SK-N-SH treated with all-trans-retinoic acid at 6 μM for 48 hours (cell line): ENCODE measurements around the gene EXOC3.

Source experiments
- ATAC-seq: fragments of 200-7000 bp; cut with Tn5 transposase; 3 replicates; pipeline ENCODE4 v1.9.1; 2020; ENCODE audit warnings: mild to moderate bottlenecking, moderate library complexity
- ARNTL ChIP-seq: fragments of 450-650 bp; formaldehyde crosslinking; IDR thresholded peaks from 2 replicates; pipeline ENCODE4 v1.5.0; 2020; ENCODE audit warnings: low read depth, mild to moderate bottlenecking, moderate library complexity, borderline replicate concordance
- ESRRG ChIP-seq: fragments of 250-450 bp; sonication (Bioruptor Pico); IDR thresholded peaks from 2 replicates; pipeline ENCODE4 v1.6.1; 2021; ENCODE audit warnings: mild to moderate bottlenecking
- GLIS3 ChIP-seq: fragments of 250-450 bp; sonication (Bioruptor Pico); IDR thresholded peaks from 2 replicates; pipeline ENCODE4 v1.5.0; 2020; ENCODE audit warnings: mild to moderate bottlenecking, moderate library complexity
- ISL1 ChIP-seq: fragments of 250-450 bp; sonication (Bioruptor Pico); IDR thresholded peaks from 2 replicates; pipeline ENCODE4 v2.1.2; 2022; ENCODE audit warnings: mild to moderate bottlenecking, moderate library complexity
- OSR1 ChIP-seq: fragments of 250-450 bp; sonication (Bioruptor Pico); IDR thresholded peaks from 2 replicates; pipeline ENCODE4 v1.8.0; 2022; ENCODE audit warnings: moderate library complexity, mild to moderate bottlenecking, inconsistent platforms
- PPARA ChIP-seq: fragments of 250-450 bp; sonication (Bioruptor Pico); IDR thresholded peaks from 2 replicates; pipeline ENCODE4 v1.5.0; 2020; ENCODE audit warnings: mild to moderate bottlenecking, borderline replicate concordance
- RARB ChIP-seq: fragments of 250-450 bp; sonication (Bioruptor Pico); IDR thresholded peaks from 2 replicates; pipeline ENCODE4 v1.8.0; 2021; ENCODE audit warnings: mild to moderate bottlenecking, moderate library complexity
- SNAI2 ChIP-seq: fragments of 250-450 bp; sonication (Bioruptor Pico); IDR thresholded peaks from 2 replicates; pipeline ENCODE4 v1.5.0; 2020; ENCODE audit warnings: mild to moderate bottlenecking, moderate library complexity
- TCF4 ChIP-seq: fragments of 250-450 bp; sonication (Bioruptor Pico); IDR thresholded peaks from 2 replicates; pipeline ENCODE4 v1.8.0; 2021; ENCODE audit warnings: mild to moderate bottlenecking, moderate library complexity, borderline replicate concordance
- TOX ChIP-seq: fragments of 250-450 bp; sonication (Bioruptor Pico); IDR thresholded peaks from 2 replicates; pipeline ENCODE4 v1.8.0; 2021; ENCODE audit warnings: mild to moderate bottlenecking, moderate library complexity, borderline replicate concordance
- ZC3H10 ChIP-seq: fragments of 250-450 bp; sonication (Bioruptor Pico); IDR thresholded peaks from 2 replicates; pipeline ENCODE4 v1.5.1; 2021; ENCODE audit warnings: mild to moderate bottlenecking, moderate library complexity
- ZFP30 ChIP-seq: fragments of 450-650 bp; formaldehyde crosslinking; IDR thresholded peaks from 2 replicates; pipeline ENCODE4 v1.5.0; 2022; ENCODE audit warnings: mild to moderate bottlenecking, moderate library complexity
- ZNF565 ChIP-seq: fragments of 450-650 bp; formaldehyde crosslinking; conservative IDR thresholded peaks from 2 replicates; pipeline ENCODE4 v1.5.0; 2020; ENCODE audit warnings: low read depth, mild to moderate bottlenecking, moderate library complexity
- ZNF70 ChIP-seq: fragments of 450-650 bp; formaldehyde crosslinking; IDR thresholded peaks from 2 replicates; pipeline ENCODE4 v1.5.0; 2020; ENCODE audit warnings: mild to moderate bottlenecking, moderate library complexity
- ZNF8 ChIP-seq: fragments of 450-650 bp; formaldehyde crosslinking; IDR thresholded peaks from 2 replicates; pipeline ENCODE4 v1.5.0; 2020; ENCODE audit warnings: mild to moderate bottlenecking, moderate library complexity
- TF ChIP-seq, protein P1 (sequence below): fragments of 250-450 bp; sonication (Bioruptor Pico); IDR thresholded peaks from 2 replicates; pipeline ENCODE4 v1.5.1; 2020; ENCODE audit warnings: low read depth, mild to moderate bottlenecking, moderate library complexity
- TF ChIP-seq, protein P2 (sequence below): fragments of 250-450 bp; sonication (Bioruptor Pico); IDR thresholded peaks from 2 replicates; pipeline ENCODE4 v1.8.0; 2020; ENCODE audit warnings: mild to moderate bottlenecking, moderate library complexity, borderline replicate concordance
- TF ChIP-seq, protein P3 (sequence below): fragments of 250-450 bp; sonication (Bioruptor Pico); IDR thresholded peaks from 2 replicates; pipeline ENCODE4 v1.5.0; 2020; ENCODE audit warnings: mild to moderate bottlenecking, moderate library complexity
- TF ChIP-seq, protein P4 (sequence below): fragments of 250-450 bp; sonication (Bioruptor Pico); IDR thresholded peaks from 2 replicates; pipeline ENCODE4 v1.8.0; 2021; ENCODE audit warnings: low read depth, mild to moderate bottlenecking, moderate library complexity, borderline replicate concordance

Gene EXOC3

DNA sequence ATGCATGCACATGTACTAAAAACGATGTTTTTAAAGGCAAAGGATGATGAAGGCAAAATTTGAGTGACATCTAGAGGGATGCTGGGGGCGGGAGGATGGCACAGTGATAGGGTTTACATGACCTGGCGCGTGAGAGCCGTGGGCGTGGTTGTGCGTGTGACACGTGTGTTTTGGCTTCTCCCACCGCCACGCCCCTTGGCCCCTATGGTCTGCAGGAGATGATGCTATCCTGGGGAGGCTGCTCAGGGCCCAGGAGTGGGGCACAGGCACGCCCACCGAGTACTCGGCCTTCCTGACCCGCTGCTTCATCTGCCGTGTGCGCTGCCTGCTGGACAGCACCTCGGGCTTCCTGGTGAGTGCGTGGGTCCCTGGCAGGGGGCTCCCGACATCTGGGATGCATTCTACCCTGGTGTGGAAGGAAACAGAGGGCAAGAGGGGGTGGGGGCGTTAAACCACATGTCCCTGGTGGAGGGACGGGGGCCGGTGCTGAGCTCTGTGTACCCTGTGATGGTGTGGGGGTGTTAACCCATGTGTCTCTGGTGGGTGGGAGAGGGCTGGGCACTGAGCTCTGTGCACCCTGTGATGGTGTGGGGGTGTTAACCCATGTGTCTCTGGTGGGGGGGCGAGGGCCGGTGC, 19.2 kb upstream of the EXOC3 start:
- ATAC-seq: no peak
- TF ChIP-seq TCF4 (CRISPR knock-in tag): no peak
- TF ChIP-seq, protein P1, sequence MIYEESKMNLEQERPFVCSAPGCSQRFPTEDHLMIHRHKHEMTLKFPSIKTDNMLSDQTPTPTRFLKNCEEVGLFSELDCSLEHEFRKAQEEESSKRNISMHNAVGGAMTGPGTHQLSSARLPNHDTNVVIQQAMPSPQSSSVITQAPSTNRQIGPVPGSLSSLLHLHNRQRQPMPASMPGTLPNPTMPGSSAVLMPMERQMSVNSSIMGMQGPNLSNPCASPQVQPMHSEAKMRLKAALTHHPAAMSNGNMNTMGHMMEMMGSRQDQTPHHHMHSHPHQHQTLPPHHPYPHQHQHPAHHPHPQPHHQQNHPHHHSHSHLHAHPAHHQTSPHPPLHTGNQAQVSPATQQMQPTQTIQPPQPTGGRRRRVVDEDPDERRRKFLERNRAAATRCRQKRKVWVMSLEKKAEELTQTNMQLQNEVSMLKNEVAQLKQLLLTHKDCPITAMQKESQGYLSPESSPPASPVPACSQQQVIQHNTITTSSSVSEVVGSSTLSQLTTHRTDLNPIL (CRISPR knock-in tag): no peak
- TF ChIP-seq ZNF565: no peak
- no peak for TF ChIP-seq ISL1 (CRISPR knock-in tag)
- no peak for TF ChIP-seq ZC3H10 (CRISPR knock-in tag)
- TF ChIP-seq ZFP30 (CRISPR knock-in tag): no peak
- TF ChIP-seq SNAI2: no peak

DNA sequence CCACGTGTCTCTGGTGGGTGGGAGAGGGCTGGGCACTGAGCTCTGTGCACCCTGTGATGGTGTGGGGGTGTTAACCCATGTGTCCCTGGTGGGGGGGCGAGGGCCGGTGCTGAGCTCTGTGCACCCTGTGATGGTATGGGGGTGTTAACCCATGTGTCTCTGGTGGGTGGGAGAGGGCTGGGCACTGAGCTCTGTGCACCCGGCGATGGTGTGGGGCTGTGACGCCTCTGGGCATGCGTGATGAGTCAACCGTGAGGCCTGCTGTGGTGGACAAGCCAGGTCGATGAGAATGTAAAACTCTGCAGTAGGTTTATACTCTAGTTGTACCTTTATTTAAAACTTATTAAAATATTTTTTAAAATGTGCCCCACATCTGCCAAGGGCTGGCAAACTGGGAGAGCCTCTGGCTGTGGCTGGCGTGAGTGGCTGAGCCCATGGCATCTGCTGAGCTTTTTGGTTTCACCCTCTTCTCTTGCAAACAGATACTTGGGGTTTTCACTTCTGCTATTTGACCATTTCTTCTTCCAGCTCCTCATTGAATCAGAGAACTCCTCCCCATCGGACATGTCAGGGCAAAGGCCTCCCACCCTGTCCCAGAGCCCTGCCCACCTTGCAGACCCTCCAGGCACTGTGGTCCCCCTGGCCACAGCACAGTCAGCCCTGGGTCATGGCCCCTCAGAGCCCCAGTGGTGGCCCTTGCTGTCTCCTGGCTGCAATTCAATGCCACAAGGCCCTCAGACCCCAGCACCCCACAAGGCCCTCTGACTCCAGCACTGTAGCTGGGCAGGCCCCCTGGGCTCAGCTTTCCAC, 18.5 kb upstream of the EXOC3 start:
- TF ChIP-seq SNAI2 (no peak), OSR1 (CRISPR knock-in tag) (no peak), ZNF70 (no peak), TOX (no peak), ZNF8 (no peak), PPARA (CRISPR knock-in tag) (no peak), ZFP30 (CRISPR knock-in tag) (no peak), RARB (CRISPR knock-in tag) (no peak), TCF4 (CRISPR knock-in tag) (no peak), ESRRG (CRISPR knock-in tag) (no peak), GLIS3 (CRISPR knock-in tag) (no peak), ISL1 (CRISPR knock-in tag) (no peak), ARNTL (CRISPR knock-in tag) (no peak)
- TF ChIP-seq, protein P2, sequence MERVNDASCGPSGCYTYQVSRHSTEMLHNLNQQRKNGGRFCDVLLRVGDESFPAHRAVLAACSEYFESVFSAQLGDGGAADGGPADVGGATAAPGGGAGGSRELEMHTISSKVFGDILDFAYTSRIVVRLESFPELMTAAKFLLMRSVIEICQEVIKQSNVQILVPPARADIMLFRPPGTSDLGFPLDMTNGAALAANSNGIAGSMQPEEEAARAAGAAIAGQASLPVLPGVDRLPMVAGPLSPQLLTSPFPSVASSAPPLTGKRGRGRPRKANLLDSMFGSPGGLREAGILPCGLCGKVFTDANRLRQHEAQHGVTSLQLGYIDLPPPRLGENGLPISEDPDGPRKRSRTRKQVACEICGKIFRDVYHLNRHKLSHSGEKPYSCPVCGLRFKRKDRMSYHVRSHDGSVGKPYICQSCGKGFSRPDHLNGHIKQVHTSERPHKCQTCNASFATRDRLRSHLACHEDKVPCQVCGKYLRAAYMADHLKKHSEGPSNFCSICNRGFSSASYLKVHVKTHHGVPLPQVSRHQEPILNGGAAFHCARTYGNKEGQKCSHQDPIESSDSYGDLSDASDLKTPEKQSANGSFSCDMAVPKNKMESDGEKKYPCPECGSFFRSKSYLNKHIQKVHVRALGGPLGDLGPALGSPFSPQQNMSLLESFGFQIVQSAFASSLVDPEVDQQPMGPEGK: no peak
- TF ChIP-seq, protein P3, sequence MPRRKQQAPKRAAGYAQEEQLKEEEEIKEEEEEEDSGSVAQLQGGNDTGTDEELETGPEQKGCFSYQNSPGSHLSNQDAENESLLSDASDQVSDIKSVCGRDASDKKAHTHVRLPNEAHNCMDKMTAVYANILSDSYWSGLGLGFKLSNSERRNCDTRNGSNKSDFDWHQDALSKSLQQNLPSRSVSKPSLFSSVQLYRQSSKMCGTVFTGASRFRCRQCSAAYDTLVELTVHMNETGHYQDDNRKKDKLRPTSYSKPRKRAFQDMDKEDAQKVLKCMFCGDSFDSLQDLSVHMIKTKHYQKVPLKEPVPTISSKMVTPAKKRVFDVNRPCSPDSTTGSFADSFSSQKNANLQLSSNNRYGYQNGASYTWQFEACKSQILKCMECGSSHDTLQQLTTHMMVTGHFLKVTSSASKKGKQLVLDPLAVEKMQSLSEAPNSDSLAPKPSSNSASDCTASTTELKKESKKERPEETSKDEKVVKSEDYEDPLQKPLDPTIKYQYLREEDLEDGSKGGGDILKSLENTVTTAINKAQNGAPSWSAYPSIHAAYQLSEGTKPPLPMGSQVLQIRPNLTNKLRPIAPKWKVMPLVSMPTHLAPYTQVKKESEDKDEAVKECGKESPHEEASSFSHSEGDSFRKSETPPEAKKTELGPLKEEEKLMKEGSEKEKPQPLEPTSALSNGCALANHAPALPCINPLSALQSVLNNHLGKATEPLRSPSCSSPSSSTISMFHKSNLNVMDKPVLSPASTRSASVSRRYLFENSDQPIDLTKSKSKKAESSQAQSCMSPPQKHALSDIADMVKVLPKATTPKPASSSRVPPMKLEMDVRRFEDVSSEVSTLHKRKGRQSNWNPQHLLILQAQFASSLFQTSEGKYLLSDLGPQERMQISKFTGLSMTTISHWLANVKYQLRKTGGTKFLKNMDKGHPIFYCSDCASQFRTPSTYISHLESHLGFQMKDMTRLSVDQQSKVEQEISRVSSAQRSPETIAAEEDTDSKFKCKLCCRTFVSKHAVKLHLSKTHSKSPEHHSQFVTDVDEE (CRISPR knock-in tag): no peak
- TF ChIP-seq, protein P1 (CRISPR knock-in tag): no peak
- TF ChIP-seq, protein P4, sequence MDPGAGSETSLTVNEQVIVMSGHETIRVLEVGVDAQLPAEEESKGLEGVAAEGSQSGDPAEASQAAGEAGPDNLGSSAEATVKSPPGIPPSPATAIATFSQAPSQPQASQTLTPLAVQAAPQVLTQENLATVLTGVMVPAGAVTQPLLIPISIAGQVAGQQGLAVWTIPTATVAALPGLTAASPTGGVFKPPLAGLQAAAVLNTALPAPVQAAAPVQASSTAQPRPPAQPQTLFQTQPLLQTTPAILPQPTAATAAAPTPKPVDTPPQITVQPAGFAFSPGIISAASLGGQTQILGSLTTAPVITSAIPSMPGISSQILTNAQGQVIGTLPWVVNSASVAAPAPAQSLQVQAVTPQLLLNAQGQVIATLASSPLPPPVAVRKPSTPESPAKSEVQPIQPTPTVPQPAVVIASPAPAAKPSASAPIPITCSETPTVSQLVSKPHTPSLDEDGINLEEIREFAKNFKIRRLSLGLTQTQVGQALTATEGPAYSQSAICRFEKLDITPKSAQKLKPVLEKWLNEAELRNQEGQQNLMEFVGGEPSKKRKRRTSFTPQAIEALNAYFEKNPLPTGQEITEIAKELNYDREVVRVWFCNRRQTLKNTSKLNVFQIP (CRISPR knock-in tag): no peak
- no peak for ATAC-seq

DNA sequence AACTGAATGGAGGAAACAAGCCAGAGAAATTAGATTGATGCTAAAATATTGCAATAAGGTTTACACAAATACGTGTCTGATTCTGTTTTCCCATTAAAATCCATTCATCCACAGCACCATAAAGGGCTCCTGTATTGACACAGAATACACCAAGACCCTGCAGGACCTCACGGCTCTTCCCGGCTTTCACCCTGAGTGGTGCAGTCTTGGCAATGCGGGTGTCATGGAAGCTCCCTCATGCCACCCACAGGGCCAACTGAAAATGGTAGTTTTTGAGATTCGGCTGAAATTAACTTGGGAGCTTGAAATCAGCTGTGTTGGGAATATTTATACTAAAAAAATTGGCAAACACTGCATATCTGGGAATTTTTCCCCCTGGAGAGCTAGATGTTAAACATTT, 17.3 kb upstream of the EXOC3 start:
- TF ChIP-seq SNAI2 (no peak), ZC3H10 (CRISPR knock-in tag) (no peak), OSR1 (CRISPR knock-in tag) (no peak), TCF4 (CRISPR knock-in tag) (no peak), PPARA (CRISPR knock-in tag) (no peak)
- TF ChIP-seq, protein P3 (CRISPR knock-in tag): no peak
- no peak for ATAC-seq
